GM12874 (cell line): ENCODE results near the gene PMFBP1.

Experiments
- CTCF ChIP-seq: IDR thresholded peaks from 2 replicates; pipeline ENCODE4 v1.5.1; 2011; ENCODE audit warnings: low read depth, mild to moderate bottlenecking, control low read depth, low read length, moderate library complexity; ENCODE audit not compliant: insufficient read depth

The PMFBP1 gene, protein sequence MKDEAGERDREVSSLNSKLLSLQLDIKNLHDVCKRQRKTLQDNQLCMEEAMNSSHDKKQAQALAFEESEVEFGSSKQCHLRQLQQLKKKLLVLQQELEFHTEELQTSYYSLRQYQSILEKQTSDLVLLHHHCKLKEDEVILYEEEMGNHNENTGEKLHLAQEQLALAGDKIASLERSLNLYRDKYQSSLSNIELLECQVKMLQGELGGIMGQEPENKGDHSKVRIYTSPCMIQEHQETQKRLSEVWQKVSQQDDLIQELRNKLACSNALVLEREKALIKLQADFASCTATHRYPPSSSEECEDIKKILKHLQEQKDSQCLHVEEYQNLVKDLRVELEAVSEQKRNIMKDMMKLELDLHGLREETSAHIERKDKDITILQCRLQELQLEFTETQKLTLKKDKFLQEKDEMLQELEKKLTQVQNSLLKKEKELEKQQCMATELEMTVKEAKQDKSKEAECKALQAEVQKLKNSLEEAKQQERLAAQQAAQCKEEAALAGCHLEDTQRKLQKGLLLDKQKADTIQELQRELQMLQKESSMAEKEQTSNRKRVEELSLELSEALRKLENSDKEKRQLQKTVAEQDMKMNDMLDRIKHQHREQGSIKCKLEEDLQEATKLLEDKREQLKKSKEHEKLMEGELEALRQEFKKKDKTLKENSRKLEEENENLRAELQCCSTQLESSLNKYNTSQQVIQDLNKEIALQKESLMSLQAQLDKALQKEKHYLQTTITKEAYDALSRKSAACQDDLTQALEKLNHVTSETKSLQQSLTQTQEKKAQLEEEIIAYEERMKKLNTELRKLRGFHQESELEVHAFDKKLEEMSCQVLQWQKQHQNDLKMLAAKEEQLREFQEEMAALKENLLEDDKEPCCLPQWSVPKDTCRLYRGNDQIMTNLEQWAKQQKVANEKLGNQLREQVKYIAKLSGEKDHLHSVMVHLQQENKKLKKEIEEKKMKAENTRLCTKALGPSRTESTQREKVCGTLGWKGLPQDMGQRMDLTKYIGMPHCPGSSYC

DNA sequence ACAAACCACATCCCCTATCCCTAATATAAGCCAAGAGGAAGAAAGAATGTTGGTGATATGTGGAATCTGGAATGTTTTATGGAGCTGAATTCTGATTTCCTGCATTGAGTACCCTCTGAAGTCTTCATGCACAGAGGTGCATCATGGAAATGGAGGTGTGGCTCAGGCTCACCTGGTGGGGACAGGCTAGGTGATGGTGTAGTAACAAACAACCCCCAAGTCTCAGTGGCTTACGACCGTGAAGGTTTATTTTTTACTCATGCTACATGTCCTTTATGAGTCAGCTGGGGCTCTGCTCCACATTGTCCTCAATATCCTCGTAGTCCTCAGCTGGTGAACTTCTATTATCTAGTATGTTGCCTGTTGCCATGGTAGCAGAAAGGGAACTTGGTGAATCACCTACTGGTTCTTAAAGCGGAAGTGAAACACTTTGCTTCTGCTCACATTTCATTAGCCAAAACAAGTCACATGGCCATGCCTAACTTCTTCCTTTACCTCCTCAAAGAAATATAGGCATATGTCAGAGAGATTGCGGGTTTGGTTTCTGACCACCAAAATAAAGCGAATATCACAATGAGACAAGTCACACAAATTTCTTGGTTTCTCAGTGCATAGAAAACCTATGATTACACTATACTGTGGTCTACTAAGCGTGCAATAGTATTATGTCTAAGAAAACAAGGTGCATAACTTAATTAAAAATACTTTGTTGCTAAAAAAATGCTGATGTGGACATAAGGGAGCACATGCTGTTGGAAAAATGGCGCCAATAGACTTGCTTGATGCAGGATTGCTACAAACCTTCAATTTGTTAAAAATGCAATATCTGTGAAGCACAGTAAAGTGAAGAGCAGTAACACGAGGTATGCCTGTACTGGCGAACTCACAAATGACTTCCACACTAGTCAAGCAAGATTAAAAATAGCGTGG, at the start of gene PMFBP1:
Gene PMFBP1, minus strand, starts transcription at position 51 of the 930 bp plus-strand sequence. CDS start 947 bp downstream, outside the sequence.
- no peak for TF ChIP-seq CTCF

GRCh38 chr16:72221630-72222024, 49.7 kb upstream of the PMFBP1 start:
- no peak for TF ChIP-seq CTCF

DNA sequence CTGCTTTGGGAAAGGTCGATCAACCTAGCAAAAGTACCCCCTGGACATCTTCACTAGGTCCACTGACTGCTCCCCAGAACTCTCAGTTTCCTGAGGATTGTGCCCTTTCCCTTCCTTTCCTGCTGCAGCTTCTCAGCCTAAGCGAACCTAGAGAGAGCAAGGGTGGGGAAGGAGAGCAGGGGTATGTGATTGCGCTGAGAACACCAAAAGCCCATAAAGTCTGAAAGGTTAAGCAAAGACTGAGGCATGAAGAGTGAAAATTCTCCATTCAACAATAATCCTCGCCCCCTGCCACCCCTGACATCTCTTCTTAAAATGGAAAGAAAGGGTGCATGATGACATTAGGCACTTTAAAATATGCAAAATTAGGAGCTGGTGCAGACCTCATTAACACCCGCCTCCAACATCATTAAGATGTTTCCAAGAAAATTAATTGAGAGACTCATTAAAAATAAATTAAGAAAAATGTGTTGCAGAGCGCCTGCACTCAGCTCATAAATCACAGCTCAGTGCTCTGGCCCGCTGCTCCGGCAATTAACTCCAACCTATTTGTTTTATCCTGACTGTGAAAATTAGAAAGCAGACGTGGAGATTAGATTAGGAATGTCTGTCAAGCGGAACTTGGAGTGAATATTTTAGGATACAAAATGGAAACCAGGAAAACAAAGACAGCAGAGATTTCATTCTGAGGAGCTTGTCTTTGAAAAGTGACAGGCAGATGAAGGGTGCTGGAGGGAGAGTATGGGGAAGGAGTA, 49.1 kb upstream of the PMFBP1 start:
- TF ChIP-seq CTCF: no peak

DNA sequence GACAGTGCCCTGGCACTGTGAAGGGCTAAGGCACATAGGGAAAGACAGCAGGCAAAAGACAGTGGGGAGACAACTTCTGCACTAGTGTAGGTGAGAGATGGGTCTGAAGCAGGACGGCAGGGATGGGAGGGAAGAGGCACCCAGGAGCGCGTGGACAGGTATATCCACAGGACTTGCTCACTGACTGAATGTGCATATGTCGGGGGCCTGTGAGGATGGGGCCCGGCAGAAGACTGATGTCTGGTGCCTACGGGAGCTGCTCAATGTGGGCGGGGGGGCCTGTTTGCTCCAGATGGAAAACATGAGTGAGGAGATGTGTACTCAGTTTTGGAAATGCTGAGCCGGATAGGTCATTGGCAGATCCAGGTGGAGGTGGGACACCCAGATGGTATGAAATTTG, 47.3 kb upstream of the PMFBP1 start:
- no peak for TF ChIP-seq CTCF

DNA sequence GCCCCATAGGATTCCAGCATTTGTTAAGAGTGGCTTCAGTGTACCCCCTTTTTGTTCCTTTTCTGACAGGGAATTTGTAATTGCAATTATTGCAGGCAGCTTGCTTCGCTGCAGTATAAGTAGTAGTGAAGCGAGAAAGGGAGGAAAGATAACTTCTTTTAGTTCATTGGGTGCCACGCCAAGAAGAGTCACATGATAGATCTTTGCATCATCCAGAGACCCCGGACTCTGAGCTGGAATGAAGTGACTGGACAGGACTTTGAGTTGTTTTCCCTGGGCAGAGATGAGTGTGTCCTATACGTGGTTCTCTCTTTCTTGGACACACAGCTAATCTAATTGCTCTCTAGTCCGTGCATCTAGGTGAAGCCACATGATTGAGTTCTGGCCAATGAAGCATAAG, 44.8 kb upstream of the PMFBP1 start:
- no peak for TF ChIP-seq CTCF

DNA sequence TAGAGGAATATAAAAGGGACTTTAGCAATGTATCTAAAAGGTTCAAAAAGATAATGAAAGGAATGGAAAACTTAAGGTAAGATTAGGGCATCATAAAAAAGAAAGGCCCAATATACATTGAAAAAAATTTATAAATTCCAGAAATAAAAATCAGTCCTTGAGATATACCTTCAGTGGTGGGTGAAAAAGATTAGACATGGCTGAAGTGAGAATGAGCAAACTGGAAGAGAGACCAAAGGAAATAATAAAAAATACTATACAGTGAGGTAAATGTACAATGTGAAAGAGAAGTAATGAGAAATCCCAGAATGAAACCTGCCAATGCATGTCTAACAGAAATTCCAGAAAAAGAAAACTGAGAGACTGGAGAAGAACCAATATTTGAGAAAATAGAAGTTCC, 42.9 kb upstream of the PMFBP1 start:
- no peak for TF ChIP-seq CTCF
